Natural killer cell (primary cell): ENCODE measurements around the gene OSBP2. TPM values are rescaled to one million over a fixed set of nuclear protein-coding genes. Genes with fewer than 3 reads are reported as not detected.

Experiments
- ATAC-seq, 3 donors: fragments of 150-1000 bp in 2 of 3; fragments of 200-7000 bp in 1 of 3; cut with Tn5 transposase; 1 replicate in 1 of 3; 2 replicates in 2 of 3; pipeline ENCODE4 v1.10.0; 2021; ENCODE audit warnings: mild to moderate bottlenecking in 2 of 3, moderate library complexity in 2 of 3
- DNase-seq, 2 donors: peaks; one replicate each; pipeline versions ENCODE4 v3.0.0 to v3.0.0-alpha.2; 2013 to 2021; ENCODE audit warnings: mixed read lengths in 1 of 2
- H3K27ac ChIP-seq: one replicate; pipeline ENCODE4 v1.5.1; 2013; ENCODE audit warnings: mild to moderate bottlenecking, low read length
- H3K27me3 ChIP-seq: one replicate; pipeline ENCODE4 v1.6.1; 2013; ENCODE audit warnings: low read length; ENCODE audit not compliant: control insufficient read depth, insufficient read depth
- H3K36me3 ChIP-seq: one replicate; pipeline ENCODE4 v1.6.1; 2013; ENCODE audit warnings: low read length; ENCODE audit not compliant: control insufficient read depth, insufficient read depth
- H3K4me1 ChIP-seq: one replicate; pipeline ENCODE4 v1.6.1; 2013; ENCODE audit warnings: low read length; ENCODE audit not compliant: control insufficient read depth, insufficient read depth
- H3K4me3 ChIP-seq: one replicate; pipeline ENCODE4 v1.5.1; 2013; ENCODE audit warnings: low read length
- H3K9me3 ChIP-seq: one replicate; pipeline ENCODE4 v1.6.1; 2013; ENCODE audit warnings: low read length; ENCODE audit not compliant: control insufficient read depth, insufficient read depth
- H3K27ac Mint-ChIP-seq, 2 donors: one replicate each; pipeline ENCODE4 v1.8.0; 2022; ENCODE audit warnings: mild to moderate bottlenecking in 2 of 2, mixed read lengths in 2 of 2, moderate library complexity in 1 of 2
- H3K27me3 Mint-ChIP-seq, 2 donors: one replicate each; pipeline ENCODE4 v1.8.0; 2022; ENCODE audit warnings: low read depth in 2 of 2, mixed read lengths in 2 of 2
- H3K36me3 Mint-ChIP-seq: one replicate; pipeline ENCODE4 v1.8.0; 2022; ENCODE audit warnings: mixed read lengths
- H3K4me1 Mint-ChIP-seq, 2 donors: one replicate each; pipeline ENCODE4 v1.8.0; 2022; ENCODE audit warnings: mixed read lengths in 2 of 2
- H3K4me3 Mint-ChIP-seq: one replicate; pipeline ENCODE4 v1.8.0; 2022; ENCODE audit warnings: mild to moderate bottlenecking, moderate library complexity, mixed read lengths
- H3K9me3 Mint-ChIP-seq, 2 donors: one replicate each; pipeline ENCODE4 v1.8.0; 2022; ENCODE audit warnings: mixed read lengths in 2 of 2
- WGBS: methylation state at CpG from one replicate; pipeline ENCODE4 v1.1.7; 2013; ENCODE audit warnings: missing lambda C conversion rate; ENCODE audit not compliant: insufficient coverage; 5-methylcytosine and 5-hydroxymethylcytosine counted together
- intact Hi-C: fragments of 100-400 bp; cut with micrococcal nuclease; formaldehyde crosslinking; loops from one replicate; pipeline ENCODE4 v1.14.2; 2022
- total RNA-seq, 4 donors: library from RNA; stranded (reverse); fragments of 120-200 nt in 1 of 4; gene quantifications; one replicate each; pipeline versions ENCODE4 v1.2.3 to v1.2.4, GENCODE V29; 2013 to 2022
- TF ChIP-seq, protein P1 (sequence below): fragments of 200-600 bp; IDR thresholded peaks from one replicate; pipeline ENCODE4 v1.8.0; 2022; ENCODE audit warnings: antibody characterized with exemption

The OSBP2 gene
- total RNA-seq, 3 donors from 2014 or later (not counting 1 experiment from before 2014, with no cell fraction given): 0.65 to 1.2 (median 0.79) TPM

DNA sequence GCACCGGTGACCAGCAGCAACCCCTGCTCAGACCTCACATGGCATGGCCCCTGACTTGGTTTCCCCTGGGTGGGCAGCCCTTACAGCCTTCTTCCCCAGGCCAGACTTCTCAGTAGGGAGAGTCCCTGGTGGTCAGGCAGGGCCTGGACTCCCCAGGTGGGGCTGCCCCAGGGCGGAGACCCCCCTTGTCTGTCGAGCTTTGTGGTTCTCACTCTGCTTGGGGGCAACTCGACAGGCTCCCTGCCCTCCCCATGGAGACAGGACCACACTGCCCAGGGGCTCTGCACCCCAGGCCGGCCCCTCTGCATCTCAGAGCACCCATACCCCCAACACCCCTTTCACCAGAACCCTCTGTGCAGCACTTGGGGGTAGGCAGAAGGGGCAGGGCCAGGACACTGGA is 186.2 kb downstream of the OSBP2 start:
- Mint-ChIP-seq H3K27me3 (no peaks in the 10 kb centered on the region), H3K4me1 (no peaks in the 10 kb centered on the region), H3K27ac (no peak overlapping the region), H3K9me3 (no peaks in the 10 kb centered on the region), H3K36me3 (no peaks in the 10 kb centered on the region), H3K4me3 (no peak overlapping the region)
- no peak for ATAC-seq
- H3K36me3 ChIP-seq: no peaks in the 10 kb centered on the region
- TF ChIP-seq, protein P1, sequence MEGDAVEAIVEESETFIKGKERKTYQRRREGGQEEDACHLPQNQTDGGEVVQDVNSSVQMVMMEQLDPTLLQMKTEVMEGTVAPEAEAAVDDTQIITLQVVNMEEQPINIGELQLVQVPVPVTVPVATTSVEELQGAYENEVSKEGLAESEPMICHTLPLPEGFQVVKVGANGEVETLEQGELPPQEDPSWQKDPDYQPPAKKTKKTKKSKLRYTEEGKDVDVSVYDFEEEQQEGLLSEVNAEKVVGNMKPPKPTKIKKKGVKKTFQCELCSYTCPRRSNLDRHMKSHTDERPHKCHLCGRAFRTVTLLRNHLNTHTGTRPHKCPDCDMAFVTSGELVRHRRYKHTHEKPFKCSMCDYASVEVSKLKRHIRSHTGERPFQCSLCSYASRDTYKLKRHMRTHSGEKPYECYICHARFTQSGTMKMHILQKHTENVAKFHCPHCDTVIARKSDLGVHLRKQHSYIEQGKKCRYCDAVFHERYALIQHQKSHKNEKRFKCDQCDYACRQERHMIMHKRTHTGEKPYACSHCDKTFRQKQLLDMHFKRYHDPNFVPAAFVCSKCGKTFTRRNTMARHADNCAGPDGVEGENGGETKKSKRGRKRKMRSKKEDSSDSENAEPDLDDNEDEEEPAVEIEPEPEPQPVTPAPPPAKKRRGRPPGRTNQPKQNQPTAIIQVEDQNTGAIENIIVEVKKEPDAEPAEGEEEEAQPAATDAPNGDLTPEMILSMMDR: no peak
- H3K9me3 ChIP-seq: no peaks in the 10 kb centered on the region
- WGBS: 74% methylated on average over 5 of the region's 5 CpGs
- no peak overlapping the region for H3K27ac ChIP-seq
- no peaks in the 10 kb centered on the region for H3K4me1 ChIP-seq
- no peaks in the 10 kb centered on the region for H3K27me3 ChIP-seq
- DNase-seq: no peak
- H3K4me3 ChIP-seq: no peak overlapping the region
- intact Hi-C loops: no loop called here

DNA sequence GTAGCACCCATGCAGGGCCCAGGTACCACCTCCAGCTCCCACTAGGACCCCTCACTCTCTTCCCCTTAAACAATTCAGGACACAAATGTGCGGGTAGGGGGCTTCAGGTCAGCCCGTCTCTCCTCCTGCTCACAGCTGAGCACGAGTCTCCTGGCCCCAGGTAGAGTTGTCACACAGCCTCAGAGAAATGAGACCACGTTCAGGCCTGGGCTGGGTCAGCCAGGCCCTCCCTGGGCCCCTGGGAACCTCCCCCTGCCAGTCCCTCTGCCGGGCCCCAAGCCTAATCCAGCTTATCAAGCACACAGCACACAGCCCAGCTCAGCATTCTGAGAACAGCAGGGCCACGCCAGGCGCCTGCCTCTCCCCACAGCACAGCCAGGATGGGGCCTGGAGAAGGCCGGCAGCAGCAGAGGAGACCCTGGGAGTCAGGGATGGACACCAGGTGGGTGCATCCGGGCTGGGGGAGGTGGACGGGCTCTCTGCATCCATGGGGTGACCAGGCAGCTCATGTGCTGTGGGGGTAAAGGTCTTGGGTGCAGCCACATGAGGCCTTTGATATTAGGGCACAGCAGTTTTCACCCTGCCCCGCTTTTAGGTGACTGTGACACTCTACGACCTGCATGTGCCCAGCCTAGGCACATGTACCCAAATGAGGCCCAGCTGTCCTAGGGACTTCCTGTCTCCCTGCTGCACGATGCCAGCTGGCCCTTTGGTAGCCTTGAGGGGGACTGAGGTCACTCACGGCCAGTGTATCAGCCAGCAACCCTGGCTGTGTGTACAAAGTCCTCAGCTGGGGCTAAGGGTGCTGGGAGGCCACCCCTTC is 186.9 kb downstream of the OSBP2 start:
- H3K27ac Mint-ChIP-seq: no peak overlapping the region

DNA sequence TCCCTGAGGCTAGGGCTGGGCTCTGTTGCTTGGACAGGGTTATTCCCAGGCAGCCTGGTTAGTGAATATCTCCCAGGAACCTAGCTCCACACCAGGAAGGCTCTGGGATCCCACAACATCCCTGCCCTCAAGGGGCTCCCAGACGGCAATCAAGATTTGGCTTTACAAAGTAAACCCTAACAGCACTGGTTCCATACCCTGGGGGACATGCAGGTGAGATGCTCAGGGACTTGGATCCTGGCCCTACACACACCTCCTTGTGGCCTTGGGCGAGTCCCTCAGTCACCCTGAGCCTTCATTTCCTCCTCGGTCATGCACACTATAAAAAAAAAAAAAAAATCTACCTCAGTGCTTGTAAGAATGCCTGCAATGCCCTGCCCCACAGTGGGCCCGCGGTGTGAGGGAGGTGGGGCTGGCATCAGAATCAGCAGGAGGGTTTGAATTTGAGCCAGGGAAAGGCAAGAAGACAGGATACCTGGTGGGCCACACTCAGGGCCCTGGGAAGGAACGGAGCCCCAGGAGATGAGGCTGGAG is 187.6 kb downstream of the OSBP2 start:
- Mint-ChIP-seq H3K4me3 (no peak overlapping the region), H3K27ac (no peak overlapping the region), H3K9me3 (no peaks in the 10 kb centered on the region), H3K36me3 (no peaks in the 10 kb centered on the region), H3K27me3 (no peaks in the 10 kb centered on the region), H3K4me1 (no peaks in the 10 kb centered on the region)
- H3K4me1 ChIP-seq: no peaks in the 10 kb centered on the region
- no peak for ATAC-seq
- H3K9me3 ChIP-seq: no peaks in the 10 kb centered on the region
- no peak overlapping the region for H3K27ac ChIP-seq
- TF ChIP-seq, protein P1: no peak
- intact Hi-C loops: no loop called here
- H3K27me3 ChIP-seq: no peaks in the 10 kb centered on the region
- 84% methylated on average over 6 of the region's 6 CpGs for WGBS
- no peak for DNase-seq
- H3K36me3 ChIP-seq: no peaks in the 10 kb centered on the region
- no peak overlapping the region for H3K4me3 ChIP-seq

More for the DNA sequence above, 186.9 kb downstream of the OSBP2 start:
- Mint-ChIP-seq H3K4me1 (no peaks in the 10 kb centered on the region), H3K36me3 (no peaks in the 10 kb centered on the region), H3K4me3 (no peak overlapping the region), H3K27me3 (no peaks in the 10 kb centered on the region), H3K9me3 (no peaks in the 10 kb centered on the region)
- no peak overlapping the region for H3K4me3 ChIP-seq
- H3K9me3 ChIP-seq: no peaks in the 10 kb centered on the region
- no peak overlapping the region for H3K27ac ChIP-seq
- 79% methylated on average over 14 of the region's 14 CpGs for WGBS
- intact Hi-C loops: no loop called here
- TF ChIP-seq, protein P1: no peak
- no peaks in the 10 kb centered on the region for H3K36me3 ChIP-seq
- no peaks in the 10 kb centered on the region for H3K4me1 ChIP-seq
- no peaks in the 10 kb centered on the region for H3K27me3 ChIP-seq
- DNase-seq: no peak
- ATAC-seq: no peak
